Kidney (tissue), 14 donors: ENCODE data around the gene NAT9. TPM values are rescaled to one million over a fixed set of nuclear protein-coding genes. Genes with fewer than 3 reads are reported as not detected.

Source experiments
- DNase-seq, 5 donors: peaks; one replicate each; pipeline ENCODE4 v3.0.0-alpha.2; 2013 to 2020
- FAIRE-seq: peaks from 2 replicates; lab custom pipeline; 2012; peaks lifted over from hg19 to GRCh38; lab: Jason Lieb, UNC
- H3K27ac ChIP-seq, 2 donors: one replicate each; pipeline ENCODE4 v1.7.0; 2013; ENCODE audit warnings: low read depth in 2 of 2, low read length in 2 of 2, inconsistent platforms in 1 of 2
- H3K27me3 ChIP-seq: one replicate; pipeline ENCODE4 v1.7.1; 2013; ENCODE audit warnings: low read length, inconsistent platforms; ENCODE audit not compliant: control insufficient read depth, insufficient read depth
- H3K36me3 ChIP-seq, 3 donors: one replicate each; pipeline versions ENCODE4 v1.7.0 to v1.7.1; 2013; ENCODE audit warnings: low read length in 3 of 3, control low read depth in 1 of 3, inconsistent platforms in 1 of 3; ENCODE audit not compliant: insufficient read depth in 3 of 3, control insufficient read depth in 2 of 3
- H3K4me1 ChIP-seq, 3 donors: one replicate each; pipeline versions ENCODE4 v1.7.0 to v1.7.1; 2013; ENCODE audit warnings: low read length in 3 of 3, inconsistent platforms in 1 of 3, low read depth in 1 of 3; ENCODE audit not compliant: control insufficient read depth in 2 of 3, insufficient read depth in 2 of 3
- H3K4me3 ChIP-seq, 3 donors: one replicate each; pipeline versions ENCODE4 v1.7.0 to v1.8.1; 2013; ENCODE audit warnings: low read length in 3 of 3, control low read depth in 1 of 3, inconsistent platforms in 1 of 3
- H3K9ac ChIP-seq, 3 donors: one replicate each; pipeline versions ENCODE4 v1.7.0 to v1.7.1; 2013; ENCODE audit warnings: low read length in 3 of 3, control low read depth in 1 of 3, inconsistent platforms in 1 of 3
- H3K9me3 ChIP-seq, 3 donors: one replicate each; pipeline versions ENCODE4 v1.7.0 to v1.7.1; 2013; ENCODE audit warnings: low read length in 3 of 3, control low read depth in 1 of 3, inconsistent platforms in 1 of 3; ENCODE audit not compliant: control insufficient read depth in 2 of 3, insufficient read depth in 1 of 3
- CTCF ChIP-seq: IDR thresholded peaks from 3 replicates; pipeline ENCODE4 v1.5.1; 2012; ENCODE audit warnings: mild to moderate bottlenecking, moderate library complexity, borderline replicate concordance; ENCODE audit not compliant: insufficient read depth; ENCODE audit errors: extremely low read depth
- intact Hi-C: fragments of 100-400 bp; cut with DNase I; formaldehyde crosslinking; loops from one replicate; pipeline ENCODE4 v1.11.1; 2022
- polyA plus RNA-seq: library from polyadenylated mRNA; stranded (reverse); fragments of 350-450 nt; fragmentation: Illumina TruSeq; extraction: RNeasy Lipid Tissue Mini Kit (QIAGEN cat#74804); gene quantifications from one replicate; pipeline ENCODE4 v1.2.3, GENCODE V29; 2014; ENCODE audit warnings: low read depth, low replicate concordance; ENCODE audit not compliant: insufficient read depth
- total RNA-seq: library from RNA; stranded (reverse); fragmentation: NEBNext Ultra II Directional; extraction: Animal tissue kit (Norgen Biotek cat#: 25700); gene quantifications from one replicate; pipeline ENCODE4 v1.2.1, GENCODE V29; 2021
- donor health status: control.
- donor health status: control.
- donor health status: control.
- donor health status: control.
- donor health status: control.
- donor health status: DM: yes; HTN: yes; CAD: no.
- donor health status: Normal renal cell carcinoma (clear cell type).

Gene NAT9
- total and polyA plus RNA-seq, 2 donors from 2014 or later: 33.5 to 41.5 TPM

GRCh38 chr17:74769856-74770497 lies 6.2 kb downstream of the NAT9 start:
- intact Hi-C loops: no loop called here

GRCh38 chr17:74769266-74769855 lies 6.8 kb downstream of the NAT9 start:
- DNase-seq (no peak), FAIRE-seq (no peak)
- Histone ChIP-seq H3K4me3 (no peak overlapping the region), H3K4me1 (peaks cover 0 to 35% (median 29%) of the 10 kb centered on the region in 3 donors), H3K9me3 (no peaks in the 10 kb centered on the region), H3K27me3 (no peaks in the 10 kb centered on the region), H3K9ac (no peak overlapping the region), H3K27ac (peak overlapping the region; percentile 23 to 87), H3K36me3 (peaks cover 0 to 29% (median 9%) of the 10 kb centered on the region in 3 donors)
- intact Hi-C loops: no loop called here
- no peak for TF ChIP-seq CTCF

More at GRCh38 chr17:74769856-74770497, 6.2 kb downstream of the NAT9 start:
- Histone ChIP-seq H3K4me3 (no peak overlapping the region), H3K27me3 (no peaks in the 10 kb centered on the region), H3K9me3 (no peaks in the 10 kb centered on the region), H3K4me1 (peaks cover 0 to 35% (median 29%) of the 10 kb centered on the region in 3 donors), H3K27ac (peak overlapping the region; percentile 23 to 70), H3K9ac (no peak overlapping the region), H3K36me3 (peaks cover 0 to 29% (median 9%) of the 10 kb centered on the region in 3 donors)
- no peak for FAIRE-seq
- peak in 1 of 5 donors; percentile 67 for DNase-seq
- no peak for TF ChIP-seq CTCF

- Histone ChIP-seq H3K9me3 (no peaks in the 10 kb centered on the region), H3K36me3 (peaks cover 0 to 29% (median 9%) of the 10 kb centered on the region in 3 donors), H3K4me3 (no peak overlapping the region), H3K27ac (peak overlapping the region; percentile 60 to 87), H3K4me1 (peaks cover 0 to 35% (median 29%) of the 10 kb centered on the region in 3 donors), H3K9ac (peak overlapping the region in 1 of 3 donors; percentile 12), H3K27me3 (no peaks in the 10 kb centered on the region)
- FAIRE-seq: no peak
- TF ChIP-seq CTCF: no peak
- DNase-seq: no peak
- intact Hi-C loops: no loop called here
These were observed 7.4 kb downstream of the NAT9 start for GRCh38 chr17:74768763-74769114.
